Subcutaneous adipose tissue (tissue), 4 donors: Measurements from ENCODE around the gene CCDC194. TPM values are rescaled to one million over a fixed set of nuclear protein-coding genes. Genes with fewer than 3 reads are reported as not detected.

Experiments
- CTCF ChIP-seq: fragments of 450-650 bp; IDR thresholded peaks from one replicate; pipeline ENCODE4 v1.5.1; 2016; ENCODE audit warnings: low read depth, mild to moderate bottlenecking, control low read depth, antibody characterized with exemption, moderate library complexity
- total RNA-seq, 4 donors: library from RNA; depleted of rRNA; stranded (reverse); fragments of >200 nt; gene quantifications; one replicate each; pipeline ENCODE4 v1.1.0, GENCODE V29; 2016

Gene CCDC194
- total RNA-seq, 4 donors from 2014 or later, result not detected

- no peak for TF ChIP-seq CTCF
Observed at GRCh38 chr19:17424743-17425365, 30.9 kb upstream of the CCDC194 start.

GRCh38 chr19:17423429-17424208 is 29.6 kb upstream of the CCDC194 start:
- TF ChIP-seq CTCF, result no peak

DNA sequence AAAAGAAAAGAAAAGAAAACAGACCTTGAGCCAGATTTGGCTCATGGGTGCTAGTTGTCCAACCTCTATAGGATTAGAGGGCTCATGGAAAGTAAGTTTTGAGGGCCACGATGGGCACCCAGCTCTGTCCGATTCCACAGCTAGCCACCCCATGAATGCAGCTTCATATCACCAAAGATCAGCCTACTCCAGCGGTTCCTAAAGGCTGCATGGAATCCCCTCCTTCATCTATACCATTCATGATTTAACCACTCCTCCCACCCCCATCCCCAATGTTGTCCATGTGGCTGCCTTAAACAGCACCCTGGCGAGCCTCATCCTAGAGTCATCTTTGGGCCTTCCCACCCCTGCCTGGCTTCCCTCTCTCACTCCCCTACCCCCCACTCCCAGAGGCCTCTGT is 27.9 kb upstream of the CCDC194 start:
- no peak for TF ChIP-seq CTCF

- no peak for TF ChIP-seq CTCF
Observed at GRCh38 chr19:17420475-17420924, 26.5 kb upstream of the CCDC194 start.

- no peak for TF ChIP-seq CTCF
Observed at GRCh38 chr19:17419621-17420474, 25.9 kb upstream of the CCDC194 start, which contains the start of gene MVB12A. MVB12A (plus strand) TSS chr19:17420047; CDS start chr19:17420136, 89 bp downstream.

DNA sequence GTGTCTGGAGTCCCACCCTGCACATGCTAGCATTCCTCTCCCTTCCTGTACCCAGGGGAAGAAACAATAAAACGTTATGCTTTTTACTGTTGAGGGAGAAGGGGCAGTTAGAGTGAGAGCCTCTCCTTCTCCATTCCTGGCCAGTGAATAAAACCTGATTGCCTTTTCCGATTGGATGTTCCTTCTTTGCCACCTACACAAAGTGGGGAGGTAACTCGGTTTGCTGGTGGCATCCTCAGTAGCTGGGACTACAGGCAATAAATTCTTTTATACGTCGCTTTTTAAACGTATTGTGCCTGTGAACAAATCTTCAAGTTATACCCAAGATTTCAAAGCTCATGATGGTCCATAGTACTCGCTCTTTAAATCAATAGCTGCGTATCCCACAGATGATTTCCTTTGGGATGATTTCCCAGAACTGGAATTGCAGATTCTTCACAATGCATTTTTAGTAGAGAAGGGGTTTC is 25.2 kb upstream of the CCDC194 start:
- no peak for TF ChIP-seq CTCF
